ENCODE measurements around the gene SLC38A4.

- TF ChIP-seq CTCF (conservative IDR thresholded peaks at IDR 0.05), result no peak
- no peak for TF ChIP-seq ZFX (IDR thresholded peaks at IDR 0.05)
Observed at GRCh38 chr12:46835785-46836184, 10.0 kb upstream of the SLC38A4 start.
